Stimulated activated CD8-positive, alpha-beta memory T cell treated with anti-CD3 and anti-CD28 coated beads, Interleukin-4, amount 100 ng/mL, for 4 hours (primary cell): Measurements from ENCODE around the gene ZFP36L2.

Source experiments
- DNase-seq, 2 donors: peaks; one replicate each; pipeline ENCODE4 v3.0.0-alpha.2; 2020; ENCODE audit warnings: low read depth in 2 of 2, low spot score in 1 of 2

The ZFP36L2 gene

DNA sequence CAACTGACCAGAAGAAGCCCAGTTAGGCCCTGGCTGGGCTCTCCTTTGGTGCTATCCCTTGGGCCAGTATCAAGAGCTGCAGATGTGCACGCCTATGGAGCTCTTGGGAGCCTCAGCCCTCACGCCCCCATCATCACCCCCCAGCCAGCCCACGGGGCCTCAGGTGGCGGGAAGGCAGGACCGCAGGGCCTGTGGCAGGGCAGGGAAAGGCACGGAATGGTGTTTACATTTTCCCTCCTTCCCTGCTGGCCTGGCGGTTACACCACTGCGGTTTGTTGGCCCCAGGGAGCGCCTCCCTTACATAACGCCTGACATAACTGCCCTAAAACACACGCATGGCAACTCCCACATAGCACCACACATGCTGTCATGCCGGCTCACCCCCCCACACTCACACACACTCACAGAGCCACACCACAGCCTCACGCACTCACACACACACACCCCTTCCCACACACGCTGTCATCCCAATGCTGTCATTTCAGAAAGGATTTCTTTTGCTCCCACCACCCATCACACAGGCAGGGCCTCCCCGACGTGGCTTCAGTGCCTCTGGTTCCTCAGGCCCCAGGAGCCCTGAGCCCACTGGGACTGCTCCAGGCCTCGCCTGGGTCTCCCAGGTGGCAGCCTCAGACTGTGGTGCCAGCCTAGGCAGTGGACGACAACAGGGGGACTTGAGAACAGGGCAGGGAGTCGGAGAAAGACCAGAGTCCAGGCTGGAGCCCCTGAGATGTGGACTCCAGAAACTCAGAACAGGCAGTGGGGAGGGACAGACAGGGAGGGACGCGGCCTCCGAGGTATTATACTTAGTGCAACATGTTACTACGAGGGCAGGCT lies 15.7 kb downstream of the ZFP36L2 start:
- no peak for DNase-seq

GRCh38 chr2:43210125-43210466 lies 16.3 kb downstream of the ZFP36L2 start:
- DNase-seq: no peak

DNA sequence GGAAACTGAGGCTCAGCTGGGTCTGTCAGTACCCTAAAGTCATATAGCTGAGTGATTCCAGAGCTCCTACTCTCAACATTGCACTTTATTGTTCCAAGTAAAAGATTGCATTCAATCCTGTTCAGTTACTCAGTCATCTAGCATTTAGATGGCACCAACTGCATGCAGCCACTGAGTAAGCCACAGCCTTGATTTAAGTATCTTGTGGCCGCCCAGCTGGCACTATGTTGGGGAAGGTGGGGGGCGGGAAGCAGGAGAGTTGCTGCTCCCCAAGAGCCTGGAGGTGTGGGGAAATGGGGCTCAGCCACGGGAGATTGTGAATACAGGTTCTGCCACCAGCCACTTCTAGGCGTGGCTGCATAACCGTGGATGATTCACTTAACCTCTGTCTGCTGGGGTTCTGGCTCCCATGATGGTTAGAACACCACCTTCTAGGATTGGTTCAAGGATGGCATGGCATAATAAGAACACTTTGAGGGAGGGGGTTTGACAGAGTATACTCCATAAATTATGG lies 17.1 kb downstream of the ZFP36L2 start:
- DNase-seq: no peak

DNA sequence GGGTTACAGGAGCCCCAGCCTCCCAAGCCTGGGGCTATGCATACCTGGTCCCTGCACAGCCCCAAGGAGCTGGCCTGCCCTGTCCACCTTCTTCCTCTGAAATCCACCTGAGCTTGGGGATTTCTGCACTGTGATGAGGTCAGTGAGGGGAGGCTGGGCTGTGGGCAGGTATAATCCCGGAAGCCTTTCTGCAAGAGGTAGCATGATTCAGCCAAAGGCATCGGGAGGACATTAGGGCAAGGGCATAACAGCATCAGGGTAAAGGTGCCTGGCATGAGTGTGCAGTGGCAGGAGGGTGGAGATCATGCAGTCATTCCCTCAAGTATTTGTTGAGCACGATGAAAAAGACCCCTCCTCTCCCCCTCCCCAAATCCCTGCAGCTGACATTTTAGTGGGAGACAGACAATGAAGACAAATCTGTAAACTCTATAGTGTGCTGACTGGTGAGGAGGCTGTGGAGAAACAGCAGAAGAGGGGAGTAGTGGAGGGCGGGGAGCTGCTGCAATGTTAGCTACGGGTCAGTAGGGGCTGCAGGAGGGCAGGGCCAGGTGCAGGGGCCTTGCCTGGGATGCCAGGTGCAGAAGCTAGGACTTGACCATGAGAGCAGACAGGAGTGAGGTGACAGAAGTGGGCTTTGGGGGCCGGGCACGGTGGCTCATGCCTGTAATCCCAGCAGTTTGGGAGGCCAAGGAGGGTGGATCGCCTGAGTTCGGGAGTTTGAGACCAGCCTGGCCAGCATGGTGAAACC lies 18.7 kb downstream of the ZFP36L2 start:
- no peak for DNase-seq

DNA sequence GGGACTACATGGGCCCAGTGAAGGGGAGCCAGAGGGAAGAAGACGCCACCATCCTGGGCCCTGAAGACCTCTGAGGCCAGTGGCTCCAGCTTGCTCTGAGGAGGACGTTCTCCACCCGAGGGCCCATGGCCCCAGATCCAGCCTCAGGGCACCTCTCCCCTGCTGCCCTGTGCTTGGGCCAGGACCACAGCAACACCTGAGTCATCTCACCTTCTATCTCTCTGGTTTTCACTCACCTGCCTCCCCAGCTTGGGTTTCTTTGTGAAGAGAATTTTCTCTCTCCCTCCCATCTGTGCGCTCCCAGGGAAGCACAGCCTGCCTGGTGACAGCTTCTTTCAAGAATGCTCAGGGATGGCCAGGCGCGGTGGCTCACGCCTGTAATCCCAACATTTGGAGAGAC lies 19.8 kb downstream of the ZFP36L2 start:
- DNase-seq: no peak

- DNase-seq: no peak
Measured at GRCh38 chr2:43203373-43203772, 23.0 kb downstream of the ZFP36L2 start.

DNA sequence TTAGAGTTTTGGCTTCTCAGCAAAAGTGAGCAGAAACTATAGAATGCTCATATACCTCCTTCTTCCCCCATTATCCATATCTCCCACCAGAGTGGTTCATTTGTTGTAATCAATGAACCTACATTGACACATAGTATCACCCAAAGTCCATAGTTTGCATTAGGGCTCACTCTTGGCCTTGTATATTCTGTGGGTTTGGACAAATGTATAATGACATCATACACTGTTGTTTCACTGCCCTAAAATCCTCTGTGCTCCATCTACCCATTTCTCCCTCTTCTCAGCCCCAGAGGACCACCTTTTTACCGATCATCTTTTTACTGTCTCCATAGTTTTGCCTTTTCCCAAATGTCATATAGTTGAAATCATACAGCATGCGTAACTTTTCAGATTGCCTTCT lies 24.1 kb downstream of the ZFP36L2 start:
- DNase-seq: no peak

DNA sequence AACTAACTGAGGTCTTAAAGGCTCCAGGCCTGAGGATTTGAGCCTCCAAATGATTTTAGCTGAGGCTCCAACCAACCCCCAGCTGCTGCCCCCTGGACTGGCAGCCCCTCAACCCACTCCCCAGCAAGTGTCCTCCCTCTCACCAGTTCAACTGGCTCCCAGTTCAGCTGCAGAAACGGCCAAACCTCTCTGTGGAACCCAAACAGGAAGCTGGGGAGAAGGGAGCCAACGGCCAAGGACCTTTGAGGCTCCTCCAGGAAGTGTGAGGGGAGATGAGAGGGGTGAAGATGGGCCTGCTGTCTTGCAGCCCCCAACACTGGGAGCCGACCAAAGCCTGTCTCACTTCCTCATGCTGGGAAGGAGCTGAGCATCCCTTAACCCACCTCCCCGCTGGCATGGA lies 24.9 kb downstream of the ZFP36L2 start:
- DNase-seq: no peak

- no peak for DNase-seq
Measured at GRCh38 chr2:43201016-43201415, 25.4 kb downstream of the ZFP36L2 start.

DNA sequence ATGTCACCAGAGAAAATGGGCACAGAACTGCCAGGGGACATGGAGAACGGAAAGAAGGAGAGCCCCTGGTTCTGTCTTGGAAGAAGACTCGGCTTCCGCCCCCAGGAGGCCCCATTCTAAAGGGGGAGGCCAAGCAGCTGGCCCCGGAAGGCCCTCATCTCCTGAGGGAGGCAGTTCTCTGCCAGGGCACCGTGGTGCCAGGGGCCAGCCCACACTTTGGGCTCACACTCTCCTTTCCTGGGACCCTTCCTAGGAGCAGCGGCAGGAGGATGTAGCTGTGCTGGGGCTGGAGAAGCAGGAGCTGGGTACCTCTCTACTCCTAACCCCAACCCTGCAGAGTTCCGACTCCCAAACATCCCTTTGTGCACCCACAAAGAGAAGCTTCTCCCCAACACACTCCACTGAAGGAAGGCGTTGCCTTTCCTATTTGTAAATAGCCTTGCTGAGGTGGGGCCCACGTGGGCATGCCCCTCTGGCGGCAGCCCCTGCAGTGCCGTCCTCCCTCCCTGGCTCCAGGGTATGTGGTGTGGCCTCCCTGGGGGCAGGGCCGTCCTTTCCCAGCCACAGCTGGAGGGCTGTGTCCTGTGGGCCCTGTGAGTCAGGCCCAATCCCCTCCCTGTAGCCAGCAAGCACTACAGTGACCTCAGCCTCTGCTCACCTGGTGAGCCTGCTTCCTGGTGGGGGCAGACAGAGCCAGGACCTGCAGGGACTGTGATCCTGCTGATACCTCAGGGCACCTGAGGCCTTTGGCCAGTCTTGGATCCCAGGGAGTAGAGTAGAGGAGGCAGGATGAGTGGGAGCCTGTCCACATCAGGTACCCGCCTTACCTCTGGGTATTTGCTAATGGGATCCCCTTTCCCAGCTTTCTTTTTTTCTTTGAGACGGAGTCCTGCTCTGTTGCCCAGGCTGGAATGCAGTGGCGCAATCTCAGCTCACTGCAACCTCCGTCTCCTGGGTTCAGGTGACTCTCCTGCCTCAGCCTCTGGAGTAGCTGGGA lies 26.6 kb downstream of the ZFP36L2 start:
- DNase-seq: no peak

GRCh38 chr2:43198263-43198662 lies 28.1 kb downstream of the ZFP36L2 start:
- no peak for DNase-seq

DNA sequence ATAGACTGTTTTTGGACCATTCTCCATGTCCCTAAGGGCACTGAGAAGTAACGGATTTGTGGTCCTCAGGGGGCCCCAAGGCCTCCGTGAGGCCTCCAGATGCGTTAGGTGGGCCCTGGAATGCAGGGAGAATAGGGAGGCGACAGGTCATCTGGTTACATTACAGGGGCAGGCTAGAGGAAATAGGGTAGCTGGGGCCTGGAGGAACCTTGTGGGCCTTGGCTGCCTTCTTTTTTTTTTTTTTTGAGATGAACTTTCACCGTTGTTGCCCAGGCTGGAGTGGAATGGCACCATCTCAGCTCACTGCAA lies 28.9 kb downstream of the ZFP36L2 start:
- no peak for DNase-seq

DNA sequence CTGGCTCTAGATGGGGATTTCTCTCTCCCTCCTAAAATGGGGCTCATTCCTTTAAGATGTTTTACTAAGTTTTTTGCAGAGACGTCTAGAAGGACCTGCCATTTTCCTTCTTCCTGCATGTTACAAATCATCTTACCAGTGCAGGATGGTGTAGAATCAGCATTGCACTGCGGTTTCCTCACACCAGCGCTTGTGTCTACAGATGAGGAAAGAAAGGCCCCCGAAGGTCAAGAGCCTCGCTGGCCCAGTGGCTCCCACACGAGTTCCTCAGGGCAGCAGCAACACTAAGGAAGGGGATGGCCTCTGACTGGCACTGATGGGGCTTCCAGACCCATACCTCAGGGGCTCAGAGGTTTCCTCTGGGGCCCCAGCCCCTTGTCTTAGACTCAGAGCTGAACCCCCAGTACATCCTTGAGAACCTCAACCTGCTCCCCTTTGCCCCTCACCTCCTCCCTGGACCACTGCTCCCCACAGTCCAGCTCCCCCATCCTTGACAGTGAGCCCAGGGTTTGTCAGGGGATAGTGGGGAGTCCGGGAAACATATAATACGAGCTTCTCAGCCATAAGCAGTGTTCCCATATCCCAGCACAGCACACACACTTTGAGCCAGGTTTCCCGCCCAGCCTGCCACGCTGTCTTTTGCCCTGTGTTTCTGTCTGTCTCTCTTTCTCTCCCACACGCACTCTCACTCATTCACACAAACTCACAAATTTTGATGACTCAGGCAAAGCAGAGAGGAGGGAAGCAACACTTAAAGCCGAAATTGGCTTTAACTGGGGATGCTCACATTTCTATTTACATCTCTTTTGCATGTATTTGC lies 29.4 kb downstream of the ZFP36L2 start:
- DNase-seq: no peak

DNA sequence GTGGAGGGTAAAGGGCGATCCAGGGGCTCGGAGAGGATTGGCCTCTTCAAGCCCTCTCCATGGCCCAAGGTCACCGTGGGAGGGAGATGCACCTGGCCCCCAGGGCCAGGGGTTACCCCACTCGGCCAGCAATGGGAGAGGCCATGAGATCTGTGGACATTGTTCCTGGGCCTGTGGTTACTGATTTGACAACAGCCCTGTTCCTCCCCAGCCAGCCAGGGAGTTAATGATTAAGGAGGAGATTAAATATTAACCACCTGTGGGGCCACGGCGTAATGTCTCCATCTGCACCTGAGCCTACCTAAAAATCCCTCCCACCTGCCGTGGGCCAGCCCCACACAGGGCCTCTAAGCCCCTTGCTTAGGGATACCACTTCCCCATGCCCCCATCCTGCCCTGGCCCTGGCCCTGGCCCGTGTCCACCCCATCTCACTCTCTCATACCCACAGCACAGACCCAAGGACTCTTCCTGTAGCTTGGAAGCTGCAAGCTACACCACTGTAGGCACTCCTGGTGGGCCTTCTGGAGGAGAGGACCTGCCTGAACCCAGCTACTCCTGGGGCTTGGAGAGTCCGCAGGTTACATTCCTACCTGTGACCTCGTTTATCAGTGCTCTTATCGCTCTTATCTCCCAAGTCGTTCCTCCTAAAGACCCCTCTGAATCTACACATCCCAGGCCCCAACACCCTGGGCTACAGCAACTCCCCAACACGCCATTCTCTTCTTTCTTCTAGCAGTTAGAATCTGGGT lies 32.1 kb downstream of the ZFP36L2 start:
- DNase-seq: no peak

- no peak for DNase-seq
Measured at GRCh38 chr2:43193652-43194120, 32.7 kb downstream of the ZFP36L2 start.

DNA sequence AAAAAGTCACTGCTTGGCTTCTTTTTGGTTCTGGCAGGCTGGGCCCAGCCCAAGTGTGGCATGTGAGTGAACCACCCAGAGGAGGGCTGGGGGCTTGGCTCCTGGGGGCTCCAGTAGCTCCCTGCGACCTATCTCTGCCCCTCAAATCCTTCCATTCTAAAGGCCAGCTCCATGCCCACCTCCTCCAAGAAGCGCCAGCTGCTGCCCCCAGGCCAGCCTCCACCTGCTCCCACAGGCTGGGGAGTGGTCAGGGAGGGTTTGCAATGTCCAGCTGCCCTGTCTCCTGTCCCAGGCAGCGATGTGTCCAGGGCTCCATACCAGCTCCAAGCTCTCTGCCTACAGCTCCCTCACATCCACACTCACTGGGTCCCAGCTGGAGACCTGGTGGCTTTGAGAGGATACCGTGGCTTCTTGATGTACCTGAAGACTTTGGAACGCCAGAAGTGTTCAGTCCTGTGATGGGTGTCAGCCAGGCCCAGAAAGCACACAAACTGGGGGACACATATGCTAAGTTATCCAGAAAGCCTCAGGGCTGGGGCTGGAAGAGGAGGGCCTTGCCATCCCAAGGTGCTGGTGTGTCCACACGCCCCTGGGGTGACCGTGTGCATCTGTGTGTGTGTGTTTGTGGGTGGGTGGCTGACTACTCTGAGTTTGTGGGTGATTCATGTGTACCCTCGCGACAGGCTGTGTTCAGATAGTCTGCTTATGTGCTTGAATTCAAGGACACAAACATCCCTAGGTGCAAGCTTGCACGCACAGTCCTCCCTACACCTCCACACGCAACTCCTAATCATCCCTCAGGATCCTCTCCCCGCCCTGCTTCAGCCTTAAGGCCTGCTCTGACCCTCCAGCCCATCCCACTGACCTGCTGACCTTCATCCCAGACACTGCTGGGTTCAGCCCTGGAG lies 33.4 kb downstream of the ZFP36L2 start:
- DNase-seq: no peak

- no peak for DNase-seq
Measured at GRCh38 chr2:43191947-43192516, 34.4 kb downstream of the ZFP36L2 start.

DNA sequence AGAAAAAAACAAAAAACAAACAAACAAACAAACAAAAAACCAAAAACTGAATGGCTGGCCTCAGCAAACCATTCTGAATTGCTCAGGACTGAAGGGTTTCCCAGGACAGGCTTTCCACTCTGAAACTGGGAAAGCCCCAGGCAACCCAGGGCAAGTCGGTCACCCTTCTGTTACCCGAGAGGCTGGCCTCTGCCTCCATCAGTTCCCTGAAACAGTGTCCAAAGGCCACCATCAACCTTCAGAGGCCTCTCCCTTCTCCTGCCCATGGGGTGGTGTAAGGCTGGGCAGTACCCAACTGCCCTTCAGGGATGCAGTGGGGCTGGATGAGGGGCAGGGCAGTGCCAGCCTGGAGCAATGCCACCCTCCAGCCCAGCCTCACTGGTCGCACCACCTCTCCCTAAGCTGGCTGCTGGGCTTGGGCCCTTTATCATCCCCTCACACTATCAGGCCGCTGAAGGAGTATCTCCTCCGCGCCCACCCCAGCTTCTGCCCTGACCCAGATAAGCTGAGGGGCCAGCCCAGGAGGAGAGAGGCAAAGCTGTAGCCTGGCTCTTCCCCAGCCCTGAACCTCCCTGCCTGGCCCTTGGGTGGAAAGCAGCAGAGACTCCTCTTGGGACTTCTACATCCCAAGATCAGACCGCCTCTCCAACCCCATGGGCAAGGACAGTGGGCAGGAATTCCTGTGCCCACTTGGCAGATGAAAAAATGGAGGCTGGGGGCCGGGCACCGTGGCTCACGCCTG lies 35.9 kb downstream of the ZFP36L2 start:
- DNase-seq: no peak
